ENCODE data around the gene SUPT4H1. TPM values are rescaled to one million over a fixed set of nuclear protein-coding genes. Genes with fewer than 3 reads are reported as not detected.

SUPT4H1 gene
- polyA plus RNA-seq, 1 donor, result 94.6 TPM

DNA sequence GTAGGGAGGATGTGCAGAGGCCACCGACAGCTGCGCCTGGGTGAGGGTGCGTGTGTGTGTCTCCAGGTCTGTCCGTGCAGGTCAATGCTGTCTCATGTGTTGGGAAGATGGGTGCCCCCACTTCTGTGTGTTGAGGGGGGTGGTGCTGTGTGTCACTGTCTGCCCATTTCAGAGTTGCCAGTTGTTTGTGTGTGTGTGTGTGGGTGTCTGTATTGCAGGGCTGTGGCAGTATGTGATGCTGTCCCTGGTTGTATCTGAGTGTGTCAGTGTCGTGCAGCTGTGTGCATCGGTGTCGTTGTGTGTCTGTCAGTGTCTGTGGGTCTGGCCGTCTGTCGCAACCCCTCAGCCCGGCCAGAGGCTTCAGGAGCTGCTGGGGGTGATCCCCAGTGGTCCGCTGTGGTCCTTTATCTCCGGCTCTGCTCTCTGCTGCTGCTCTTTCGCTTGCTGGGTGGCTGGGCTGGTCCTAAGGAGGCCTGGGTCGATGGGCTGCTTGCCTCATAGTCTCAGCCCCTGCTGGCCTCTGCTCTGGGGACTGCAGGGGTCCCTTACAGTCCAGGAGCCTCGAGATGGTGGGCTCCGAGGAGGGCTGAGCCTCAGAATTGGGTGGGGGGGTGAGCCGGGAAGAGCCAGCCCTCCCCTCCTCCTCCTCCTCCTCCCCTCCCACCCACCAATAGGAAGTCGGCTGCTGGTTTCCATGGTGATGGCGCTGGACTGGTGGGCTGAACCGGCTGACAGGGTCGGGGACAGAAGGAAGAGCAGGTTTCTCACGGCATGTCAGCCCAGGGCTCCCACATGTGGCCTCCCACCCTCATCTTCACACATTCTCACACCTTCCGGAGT is 23.6 kb downstream of the SUPT4H1 start, which contains the start of gene TSPOAP1:
Gene TSPOAP1, minus strand, starts transcription at position 601 of the 840 bp plus-strand sequence. CDS start 875 bp downstream, outside the sequence.
- Histone ChIP-seq H3K27ac (ENCODE audit: low read length) (no peak within 1 kb of the TSS), H3K4me3 (ENCODE audit: low read length) (no peak within 1 kb of the TSS)

GRCh38 chr17:58327363-58328194 is 24.4 kb downstream of the SUPT4H1 start:
- Histone ChIP-seq H3K9me3 (ENCODE audit: control insufficient read depth, low read depth, low read length) (no peaks in the 10 kb centered on the region), H3K4me1 (ENCODE audit: control insufficient read depth, insufficient read depth, low read length) (peaks cover 12% of the 10 kb centered on the region), H3K36me3 (ENCODE audit: control insufficient read depth, insufficient read depth, low read length) (no peaks in the 10 kb centered on the region), H3K4me3 (ENCODE audit: low read length) (no peak overlapping the region), H3K27ac (ENCODE audit: low read length) (no peak overlapping the region), H3K27me3 (ENCODE audit: control insufficient read depth, insufficient read depth, low read length) (peaks cover 17% of the 10 kb centered on the region)
- no CpG with 5 or more reads among the region's 19 CpGs for WGBS (ENCODE audit: insufficient coverage, low lambda C conversion rate)
- no peak for DNase-seq

More for the DNA sequence above, 23.6 kb downstream of the SUPT4H1 start, which contains the start of gene TSPOAP1:
- WGBS (ENCODE audit: insufficient coverage, low lambda C conversion rate), result no CpG with 5 or more reads among the region's 23 CpGs
- Histone ChIP-seq H3K27me3 (ENCODE audit: control insufficient read depth, insufficient read depth, low read length) (peaks cover 17% of the 10 kb centered on the region), H3K9me3 (ENCODE audit: control insufficient read depth, low read depth, low read length) (no peaks in the 10 kb centered on the region), H3K4me1 (ENCODE audit: control insufficient read depth, insufficient read depth, low read length) (peaks cover 12% of the 10 kb centered on the region), H3K36me3 (ENCODE audit: control insufficient read depth, insufficient read depth, low read length) (no peaks in the 10 kb centered on the region)
- DNase-seq, result no peak

GRCh38 chr17:58326609-58327362 is 25.2 kb downstream of the SUPT4H1 start:
- WGBS (ENCODE audit: insufficient coverage, low lambda C conversion rate), result no CpG with 5 or more reads among the region's 9 CpGs
- peaks cover 17% of the 10 kb centered on the region for H3K27me3 ChIP-seq (ENCODE audit: control insufficient read depth, insufficient read depth, low read length)

GRCh38 chr17:58325976-58326468 is 26.0 kb downstream of the SUPT4H1 start:
- 95% methylated on average over 4 of the region's 11 CpGs for WGBS (ENCODE audit: insufficient coverage, low lambda C conversion rate)
- Histone ChIP-seq H3K4me3 (ENCODE audit: low read length) (no peak overlapping the region), H3K27ac (ENCODE audit: low read length) (no peak overlapping the region), H3K27me3 (ENCODE audit: control insufficient read depth, insufficient read depth, low read length) (peaks cover 17% of the 10 kb centered on the region), H3K9me3 (ENCODE audit: control insufficient read depth, low read depth, low read length) (no peaks in the 10 kb centered on the region), H3K4me1 (ENCODE audit: control insufficient read depth, insufficient read depth, low read length) (peaks cover 12% of the 10 kb centered on the region), H3K36me3 (ENCODE audit: control insufficient read depth, insufficient read depth, low read length) (no peaks in the 10 kb centered on the region)
- no peak for DNase-seq

More at GRCh38 chr17:58326609-58327362, 25.2 kb downstream of the SUPT4H1 start:
- Histone ChIP-seq H3K4me3 (ENCODE audit: low read length) (no peak overlapping the region), H3K36me3 (ENCODE audit: control insufficient read depth, insufficient read depth, low read length) (no peaks in the 10 kb centered on the region), H3K9me3 (ENCODE audit: control insufficient read depth, low read depth, low read length) (no peaks in the 10 kb centered on the region), H3K27ac (ENCODE audit: low read length) (no peak overlapping the region), H3K4me1 (ENCODE audit: control insufficient read depth, insufficient read depth, low read length) (peaks cover 12% of the 10 kb centered on the region)
- no peak for DNase-seq

DNA sequence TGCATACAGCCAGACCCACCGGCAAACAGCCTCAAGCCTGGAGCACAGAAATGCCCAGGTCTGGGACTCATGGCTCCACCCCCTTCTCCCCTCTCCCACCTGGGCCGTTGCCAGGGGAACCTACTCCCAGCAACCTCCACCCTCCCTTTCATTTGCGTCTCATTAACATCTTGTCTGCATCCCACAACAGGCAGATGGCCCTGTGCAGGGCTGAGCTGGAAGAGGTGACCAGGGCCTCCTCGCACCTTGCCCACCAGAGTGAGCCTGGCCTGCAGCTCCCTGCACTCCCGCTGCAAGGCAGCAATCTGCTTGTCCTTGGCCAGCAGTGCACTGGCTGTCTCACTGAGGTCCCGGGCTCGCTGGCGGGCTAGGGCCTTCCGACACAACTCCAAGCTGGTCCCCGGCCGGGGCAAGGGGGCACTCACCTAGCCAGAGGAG is 26.7 kb downstream of the SUPT4H1 start:
- H3K9me3 ChIP-seq (ENCODE audit: control insufficient read depth, low read depth, low read length), result no peaks in the 10 kb centered on the region
- H3K4me3 ChIP-seq (ENCODE audit: low read length), result no peak overlapping the region
- DNase-seq, result no peak
- no peaks in the 10 kb centered on the region for H3K36me3 ChIP-seq (ENCODE audit: control insufficient read depth, insufficient read depth, low read length)
- peaks cover 17% of the 10 kb centered on the region for H3K27me3 ChIP-seq (ENCODE audit: control insufficient read depth, insufficient read depth, low read length)
- no CpG with 5 or more reads among the region's 11 CpGs for WGBS (ENCODE audit: insufficient coverage, low lambda C conversion rate)
- peaks cover 12% of the 10 kb centered on the region for H3K4me1 ChIP-seq (ENCODE audit: control insufficient read depth, insufficient read depth, low read length)
- no peak overlapping the region for H3K27ac ChIP-seq (ENCODE audit: low read length)

DNA sequence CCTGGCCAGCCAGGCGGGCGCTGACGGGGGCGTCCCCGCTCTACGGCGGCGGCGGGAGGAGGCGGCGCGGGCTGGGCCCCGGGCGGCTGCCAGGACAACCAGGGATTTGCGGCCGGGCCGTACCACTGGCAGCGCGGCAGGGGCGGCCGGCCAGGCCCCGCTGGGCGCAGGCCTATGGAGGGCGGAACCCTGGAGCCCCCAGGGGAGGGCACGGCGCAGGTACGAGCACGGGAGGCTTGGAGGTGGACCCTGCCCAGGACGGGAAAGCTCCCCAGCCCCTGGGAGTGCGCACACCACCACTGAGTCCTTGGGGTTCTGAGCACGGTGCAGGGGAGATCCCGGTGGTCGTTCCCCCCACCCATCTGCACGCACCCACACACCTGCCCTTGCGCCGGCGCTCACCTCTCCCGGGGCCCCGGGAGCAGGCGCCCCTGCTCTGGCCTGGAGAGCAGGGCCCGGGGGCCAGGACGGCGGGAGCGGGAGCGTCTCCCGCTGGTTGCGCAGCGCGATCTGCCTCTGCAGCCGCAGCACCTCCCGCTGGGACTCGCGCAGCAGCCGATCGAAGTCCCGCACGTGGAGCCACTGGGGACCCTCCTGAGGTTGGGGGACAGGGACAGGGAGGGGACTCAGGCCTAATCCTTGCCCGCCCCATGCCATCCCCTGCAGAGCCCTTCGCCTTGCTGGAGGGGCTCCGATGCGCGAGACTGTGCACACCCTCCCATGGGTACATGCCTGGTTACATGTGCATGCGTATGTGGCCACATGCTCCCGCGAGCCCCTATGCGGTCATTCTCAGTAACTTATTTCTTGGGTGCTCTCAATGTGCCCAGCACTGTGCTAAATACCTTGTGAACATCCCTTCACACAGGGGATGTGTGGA is 27.4 kb downstream of the SUPT4H1 start:
- no peak overlapping the region for H3K27ac ChIP-seq (ENCODE audit: low read length)
- WGBS (ENCODE audit: insufficient coverage, low lambda C conversion rate), result 0% methylated on average over 5 of the region's 66 CpGs
- DNase-seq, result peak in 1 of 2 donors; percentile 72

GRCh38 chr17:58324056-58324408 is 28.0 kb downstream of the SUPT4H1 start:
- DNase-seq, result no peak
- Histone ChIP-seq H3K4me3 (ENCODE audit: low read length) (peak overlapping the region; percentile 43), H3K4me1 (ENCODE audit: control insufficient read depth, insufficient read depth, low read length) (peaks cover 12% of the 10 kb centered on the region), H3K9me3 (ENCODE audit: control insufficient read depth, low read depth, low read length) (no peaks in the 10 kb centered on the region), H3K27me3 (ENCODE audit: control insufficient read depth, insufficient read depth, low read length) (peaks cover 14% of the 10 kb centered on the region), H3K27ac (ENCODE audit: low read length) (no peak overlapping the region), H3K36me3 (ENCODE audit: control insufficient read depth, insufficient read depth, low read length) (no peaks in the 10 kb centered on the region)
- WGBS (ENCODE audit: insufficient coverage, low lambda C conversion rate), result no CpG with 5 or more reads among the region's 13 CpGs

More for the DNA sequence above, 27.4 kb downstream of the SUPT4H1 start:
- H3K4me1 ChIP-seq (ENCODE audit: control insufficient read depth, insufficient read depth, low read length), result peaks cover 12% of the 10 kb centered on the region
- peaks cover 17% of the 10 kb centered on the region for H3K27me3 ChIP-seq (ENCODE audit: control insufficient read depth, insufficient read depth, low read length)
- H3K36me3 ChIP-seq (ENCODE audit: control insufficient read depth, insufficient read depth, low read length), result no peaks in the 10 kb centered on the region
- no peaks in the 10 kb centered on the region for H3K9me3 ChIP-seq (ENCODE audit: control insufficient read depth, low read depth, low read length)
- peak overlapping the region; percentile 54 for H3K4me3 ChIP-seq (ENCODE audit: low read length)

DNA sequence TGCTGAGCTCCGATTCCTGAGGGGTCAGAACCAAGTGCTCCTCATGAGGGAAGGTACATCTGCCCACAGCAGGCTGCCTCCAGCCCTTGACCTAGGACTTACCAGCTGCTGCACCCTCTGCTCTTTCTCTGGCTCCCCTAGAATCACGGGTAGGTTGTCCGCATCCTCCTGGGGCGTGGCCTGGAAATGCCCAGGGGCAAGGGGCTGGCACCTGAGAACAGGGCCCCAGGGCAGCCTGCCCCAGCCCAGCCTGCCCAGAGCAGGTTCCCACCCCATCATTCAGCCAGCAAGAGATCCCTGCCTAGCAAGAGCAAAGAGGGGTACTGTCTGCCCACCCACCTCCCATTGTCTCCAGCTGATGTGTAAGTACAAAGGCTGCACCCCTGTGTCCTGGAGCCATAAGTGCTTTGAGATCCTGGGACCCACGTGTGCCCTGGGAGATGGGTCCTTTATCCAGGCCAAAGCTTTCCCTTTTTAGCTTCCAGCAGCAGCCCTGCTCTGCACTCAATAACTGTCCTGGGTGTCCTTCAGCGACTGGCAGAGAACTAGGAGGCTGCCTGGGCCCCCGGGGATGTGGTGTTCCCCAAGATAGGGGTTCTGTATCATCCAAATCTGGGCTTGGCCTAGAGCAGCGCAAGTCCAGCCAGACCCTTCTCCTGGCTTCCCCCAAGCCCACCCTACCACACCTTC is 28.5 kb downstream of the SUPT4H1 start:
- no peaks in the 10 kb centered on the region for H3K9me3 ChIP-seq (ENCODE audit: control insufficient read depth, low read depth, low read length)
- H3K27me3 ChIP-seq (ENCODE audit: control insufficient read depth, insufficient read depth, low read length), result peaks cover 8% of the 10 kb centered on the region
- peaks cover 12% of the 10 kb centered on the region for H3K4me1 ChIP-seq (ENCODE audit: control insufficient read depth, insufficient read depth, low read length)
- WGBS (ENCODE audit: insufficient coverage, low lambda C conversion rate), result no CpG with 5 or more reads among the region's 8 CpGs
- H3K36me3 ChIP-seq (ENCODE audit: control insufficient read depth, insufficient read depth, low read length), result no peaks in the 10 kb centered on the region
- no peak overlapping the region for H3K27ac ChIP-seq (ENCODE audit: low read length)
- peak overlapping the region; percentile 43 for H3K4me3 ChIP-seq (ENCODE audit: low read length)
- DNase-seq, result no peak

Data from large intestine (tissue), 3 donors.